Peyer's patch (tissue), 4 donors: ENCODE data around the gene NBPF4. TPM values are rescaled to one million over a fixed set of nuclear protein-coding genes. Genes with fewer than 3 reads are reported as not detected.
"Not testable (repeated sequence)": the region's sequence is repeated elsewhere in the genome, so short reads cannot be mapped to it uniquely, and the experiment has no call there.

Source experiments
- DNase-seq, 3 donors: peaks; one replicate each; pipeline ENCODE4 v3.0.0-alpha.2; 2017 to 2019
- H3K27ac ChIP-seq, 4 donors: fragments of 200-600 bp; sonication (generic); one replicate each; pipeline ENCODE4 v1.5.1; 2016 to 2019
- H3K27me3 ChIP-seq, 2 donors: fragments of 200-600 bp; sonication (generic); one replicate each; pipeline ENCODE4 v1.5.1; 2019
- H3K36me3 ChIP-seq, 3 donors: fragments of 200-600 bp; sonication (generic); one replicate each; pipeline ENCODE4 v1.5.1; 2016 to 2019
- H3K4me1 ChIP-seq, 4 donors: fragments of 200-600 bp; sonication (generic); one replicate each; pipeline ENCODE4 v1.5.1; 2016 to 2019
- H3K4me3 ChIP-seq, 4 donors: fragments of 200-600 bp; sonication (generic); 1 replicate in 3 of 4; 2 replicates in 1 of 4; pipeline ENCODE4 v1.5.1; 2016 to 2019; ENCODE audit warnings: mild to moderate bottlenecking in 1 of 4
- H3K9me3 ChIP-seq, 4 donors: fragments of 200-600 bp; sonication (generic); one replicate each; pipeline ENCODE4 v1.5.1; 2016 to 2019; ENCODE audit warnings: mild to moderate bottlenecking in 1 of 4
- total RNA-seq, 4 donors: library from RNA; depleted of rRNA; stranded (reverse); fragments of >200 nt; gene quantifications; one replicate each; pipeline ENCODE4 v1.1.0, GENCODE V29; 2016

Gene NBPF4
- total RNA-seq, result 1 to 10 TPM; 1.7 to 5.3 (median 3.7) TPM

GRCh38 chr1:108243976-108244375 lies at the start of gene NBPF4:
Gene NBPF4 (minus strand): TSS chr1:108244076. CDS start chr1:108243761, 315 bp downstream.
- not testable (repeated sequence) for H3K4me3 ChIP-seq, H3K27me3 ChIP-seq, H3K4me1 ChIP-seq, H3K36me3 ChIP-seq, H3K27ac ChIP-seq, DNase-seq, H3K9me3 ChIP-seq

GRCh38 chr1:108282528-108283257 lies 38.8 kb upstream of the NBPF4 start:
- H3K27me3 ChIP-seq, H3K4me1 ChIP-seq, H3K27ac ChIP-seq, H3K4me3 ChIP-seq, DNase-seq, H3K36me3 ChIP-seq, H3K9me3 ChIP-seq: not testable (repeated sequence)

GRCh38 chr1:108272485-108273327 lies 28.8 kb upstream of the NBPF4 start:
- H3K4me1 ChIP-seq, H3K4me3 ChIP-seq, H3K36me3 ChIP-seq, DNase-seq, H3K9me3 ChIP-seq, H3K27me3 ChIP-seq, H3K27ac ChIP-seq: not testable (repeated sequence)

- not testable (repeated sequence) for DNase-seq, H3K4me3 ChIP-seq, H3K27ac ChIP-seq, H3K4me1 ChIP-seq, H3K36me3 ChIP-seq, H3K9me3 ChIP-seq, H3K27me3 ChIP-seq
These were observed 23.2 kb upstream of the NBPF4 start for GRCh38 chr1:108267097-108267496.

GRCh38 chr1:108261967-108262366 lies 18.1 kb upstream of the NBPF4 start:
- not testable (repeated sequence) for H3K9me3 ChIP-seq, H3K27me3 ChIP-seq, H3K36me3 ChIP-seq, H3K4me3 ChIP-seq, H3K27ac ChIP-seq, H3K4me1 ChIP-seq, DNase-seq

GRCh38 chr1:108261519-108261918 lies 17.6 kb upstream of the NBPF4 start:
- H3K27ac ChIP-seq, H3K9me3 ChIP-seq, H3K36me3 ChIP-seq, H3K4me3 ChIP-seq, H3K4me1 ChIP-seq, DNase-seq, H3K27me3 ChIP-seq: not testable (repeated sequence)

- not testable (repeated sequence) for DNase-seq, H3K27me3 ChIP-seq, H3K4me1 ChIP-seq, H3K9me3 ChIP-seq, H3K27ac ChIP-seq, H3K4me3 ChIP-seq, H3K36me3 ChIP-seq
These were observed 16.8 kb upstream of the NBPF4 start for GRCh38 chr1:108260578-108261259.

GRCh38 chr1:108255426-108255825 lies 11.6 kb upstream of the NBPF4 start:
- not testable (repeated sequence) for DNase-seq, H3K4me3 ChIP-seq, H3K27me3 ChIP-seq, H3K9me3 ChIP-seq, H3K36me3 ChIP-seq, H3K27ac ChIP-seq, H3K4me1 ChIP-seq

GRCh38 chr1:108239426-108239825 lies 4.5 kb downstream of the NBPF4 start:
- not testable (repeated sequence) for H3K4me3 ChIP-seq, H3K9me3 ChIP-seq, H3K4me1 ChIP-seq, H3K27ac ChIP-seq, H3K36me3 ChIP-seq, H3K27me3 ChIP-seq, DNase-seq

GRCh38 chr1:108235308-108235707 lies 8.6 kb downstream of the NBPF4 start:
- not testable (repeated sequence) for H3K36me3 ChIP-seq, H3K4me3 ChIP-seq, H3K27me3 ChIP-seq, DNase-seq, H3K9me3 ChIP-seq, H3K27ac ChIP-seq, H3K4me1 ChIP-seq

GRCh38 chr1:108232183-108232582 lies 11.7 kb downstream of the NBPF4 start:
- H3K36me3 ChIP-seq, DNase-seq, H3K27me3 ChIP-seq, H3K9me3 ChIP-seq, H3K4me1 ChIP-seq, H3K4me3 ChIP-seq, H3K27ac ChIP-seq: not testable (repeated sequence)

- DNase-seq, H3K4me3 ChIP-seq, H3K27me3 ChIP-seq, H3K27ac ChIP-seq, H3K36me3 ChIP-seq, H3K4me1 ChIP-seq, H3K9me3 ChIP-seq: not testable (repeated sequence)
These were observed 13.9 kb downstream of the NBPF4 start for GRCh38 chr1:108229976-108230375.

- not testable (repeated sequence) for H3K27ac ChIP-seq, DNase-seq, H3K9me3 ChIP-seq, H3K27me3 ChIP-seq, H3K4me1 ChIP-seq, H3K4me3 ChIP-seq, H3K36me3 ChIP-seq
These were observed 16.1 kb downstream of the NBPF4 start for GRCh38 chr1:108227772-108228171.

GRCh38 chr1:108226855-108227254 lies 17.0 kb downstream of the NBPF4 start:
- not testable (repeated sequence) for H3K36me3 ChIP-seq, H3K9me3 ChIP-seq, DNase-seq, H3K27me3 ChIP-seq, H3K27ac ChIP-seq, H3K4me3 ChIP-seq, H3K4me1 ChIP-seq

- H3K9me3 ChIP-seq, H3K36me3 ChIP-seq, H3K4me1 ChIP-seq, H3K27ac ChIP-seq, H3K27me3 ChIP-seq, DNase-seq, H3K4me3 ChIP-seq: not testable (repeated sequence)
These were observed 20.6 kb downstream of the NBPF4 start for GRCh38 chr1:108223226-108223625.
